GM12891 (cell line): ENCODE measurements around the gene SECISBP2.

Experiments used
- POLR2A ChIP-seq: IDR thresholded peaks from 2 replicates; pipeline ENCODE4 v1.6.1; 2011; ENCODE audit warnings: low read depth, low read length, control low read depth
- POLR2AphosphoS5 ChIP-seq: IDR thresholded peaks from 2 replicates; pipeline ENCODE4 v1.6.1; 2011; ENCODE audit warnings: low read depth, low read length, control low read depth
- SPI1 ChIP-seq: IDR thresholded peaks from 2 replicates; pipeline ENCODE4 v1.6.1; 2011; ENCODE audit warnings: low read depth, low read length, control low read depth
- TAF1 ChIP-seq: IDR thresholded peaks from 2 replicates; pipeline ENCODE4 v1.6.1; 2011; ENCODE audit warnings: low read depth, low read length, control low read depth

GRCh38 chr9:89359751-89360261 is 41.5 kb downstream of the SECISBP2 start:
- TF ChIP-seq POLR2A (no peak), POLR2AphosphoS5 (peak; percentile 28; the same call in 1 of the 2 replicates), SPI1 (no peak), TAF1 (no peak)
